ENCODE results near the gene MYBPC2. TPM values are rescaled to one million over a fixed set of nuclear protein-coding genes. Genes with fewer than 3 reads are reported as not detected.

MYBPC2 gene
- polyA plus RNA-seq, 3 donors, result 0.61 to 1.2 (median 0.89) TPM

- no peak for DNase-seq (ENCODE audit: extremely low read depth in 1 of 11, low read depth in 9 of 11, low spot score in 4 of 11)
These were observed 26.4 kb upstream of the MYBPC2 start for GRCh38 chr19:50406156-50406820.

DNA sequence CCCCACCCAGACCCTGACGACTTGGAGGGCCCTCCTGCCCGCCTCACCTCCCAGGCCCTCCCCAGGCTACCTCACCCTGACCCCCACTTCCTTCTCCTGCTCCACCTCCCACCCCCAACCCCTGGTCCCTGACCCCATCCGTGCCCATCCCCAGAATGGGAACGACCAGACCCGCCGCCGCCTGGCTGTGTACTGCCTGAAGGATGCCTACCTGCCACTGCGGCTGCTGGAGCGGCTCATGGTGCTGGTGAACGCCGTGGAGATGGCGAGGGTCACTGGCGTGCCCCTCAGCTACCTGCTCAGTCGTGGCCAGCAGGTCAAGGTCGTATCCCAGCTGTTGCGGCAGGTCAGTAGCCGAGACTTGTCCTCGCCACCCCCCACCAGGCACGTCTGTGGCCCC, 25.9 kb upstream of the MYBPC2 start:
- DNase-seq (ENCODE audit: extremely low read depth in 1 of 11, low read depth in 9 of 11, low spot score in 4 of 11), result no peak

DNA sequence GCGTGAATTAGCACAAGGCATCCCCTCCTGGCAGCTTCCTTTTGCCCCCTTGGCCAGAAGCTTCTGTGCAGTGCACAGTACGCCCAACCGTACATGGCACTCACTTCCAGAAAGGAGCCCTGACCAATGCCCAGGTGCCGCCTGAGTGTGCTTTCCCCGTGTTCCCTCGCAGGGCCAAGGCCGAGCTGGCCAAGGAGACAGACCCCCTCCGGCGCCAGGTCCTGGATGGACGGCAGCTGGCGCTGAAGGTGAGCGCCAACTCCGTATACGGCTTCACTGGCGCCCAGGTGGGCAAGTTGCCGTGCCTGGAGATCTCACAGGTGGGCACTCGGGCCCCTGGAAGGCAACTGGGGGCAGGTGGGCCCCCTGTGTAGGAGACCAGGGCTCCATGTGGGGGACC, 23.3 kb upstream of the MYBPC2 start:
- no peak for DNase-seq (ENCODE audit: extremely low read depth in 1 of 11, low read depth in 9 of 11, low spot score in 4 of 11)

- DNase-seq (ENCODE audit: extremely low read depth in 1 of 11, low read depth in 9 of 11, low spot score in 4 of 11), result no peak
These were observed 22.6 kb upstream of the MYBPC2 start for GRCh38 chr19:50410109-50410508.

GRCh38 chr19:50412419-50412818, 20.3 kb upstream of the MYBPC2 start:
- no peak for DNase-seq (ENCODE audit: extremely low read depth in 1 of 11, low read depth in 9 of 11, low spot score in 4 of 11)

DNA sequence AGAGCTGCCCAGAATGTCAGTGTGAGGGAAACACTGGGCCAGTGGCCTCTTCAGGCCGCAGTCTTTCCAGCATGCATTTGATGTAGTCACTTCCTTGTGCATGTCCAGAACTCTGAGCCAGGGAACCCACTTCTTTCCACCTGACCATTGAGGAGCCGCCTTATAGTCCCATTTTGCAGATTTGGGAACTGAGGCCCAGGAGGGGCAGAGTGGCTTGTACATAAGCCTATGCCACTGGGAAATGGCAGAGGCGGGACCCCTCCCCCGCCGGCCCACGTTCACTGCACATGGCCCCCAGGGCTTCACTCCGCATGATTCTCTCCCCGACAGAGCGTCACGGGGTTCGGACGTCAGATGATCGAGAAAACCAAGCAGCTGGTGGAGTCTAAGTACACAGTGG, 19.6 kb upstream of the MYBPC2 start:
- DNase-seq (ENCODE audit: extremely low read depth in 1 of 11, low read depth in 9 of 11, low spot score in 4 of 11), result no peak

- DNase-seq (ENCODE audit: extremely low read depth in 1 of 11, low read depth in 9 of 11, low spot score in 4 of 11), result no peak
These were observed 19.2 kb upstream of the MYBPC2 start for GRCh38 chr19:50413531-50413930.

- DNase-seq (ENCODE audit: extremely low read depth in 1 of 11, low read depth in 9 of 11, low spot score in 4 of 11), result peak in 6 of 11 donors; percentile 36 to 63 (median 50)
These were observed 17.6 kb upstream of the MYBPC2 start for GRCh38 chr19:50414864-50415660.

- DNase-seq (ENCODE audit: extremely low read depth in 1 of 11, low read depth in 9 of 11, low spot score in 4 of 11), result no peak
These were observed 17.0 kb upstream of the MYBPC2 start for GRCh38 chr19:50415661-50416033.

- DNase-seq (ENCODE audit: extremely low read depth in 1 of 11, low read depth in 9 of 11, low spot score in 4 of 11), result no peak
These were observed 16.4 kb upstream of the MYBPC2 start for GRCh38 chr19:50416034-50416977.

- no peak for DNase-seq (ENCODE audit: extremely low read depth in 1 of 11, low read depth in 9 of 11, low spot score in 4 of 11)
These were observed 15.3 kb upstream of the MYBPC2 start for GRCh38 chr19:50417111-50418081.

DNA sequence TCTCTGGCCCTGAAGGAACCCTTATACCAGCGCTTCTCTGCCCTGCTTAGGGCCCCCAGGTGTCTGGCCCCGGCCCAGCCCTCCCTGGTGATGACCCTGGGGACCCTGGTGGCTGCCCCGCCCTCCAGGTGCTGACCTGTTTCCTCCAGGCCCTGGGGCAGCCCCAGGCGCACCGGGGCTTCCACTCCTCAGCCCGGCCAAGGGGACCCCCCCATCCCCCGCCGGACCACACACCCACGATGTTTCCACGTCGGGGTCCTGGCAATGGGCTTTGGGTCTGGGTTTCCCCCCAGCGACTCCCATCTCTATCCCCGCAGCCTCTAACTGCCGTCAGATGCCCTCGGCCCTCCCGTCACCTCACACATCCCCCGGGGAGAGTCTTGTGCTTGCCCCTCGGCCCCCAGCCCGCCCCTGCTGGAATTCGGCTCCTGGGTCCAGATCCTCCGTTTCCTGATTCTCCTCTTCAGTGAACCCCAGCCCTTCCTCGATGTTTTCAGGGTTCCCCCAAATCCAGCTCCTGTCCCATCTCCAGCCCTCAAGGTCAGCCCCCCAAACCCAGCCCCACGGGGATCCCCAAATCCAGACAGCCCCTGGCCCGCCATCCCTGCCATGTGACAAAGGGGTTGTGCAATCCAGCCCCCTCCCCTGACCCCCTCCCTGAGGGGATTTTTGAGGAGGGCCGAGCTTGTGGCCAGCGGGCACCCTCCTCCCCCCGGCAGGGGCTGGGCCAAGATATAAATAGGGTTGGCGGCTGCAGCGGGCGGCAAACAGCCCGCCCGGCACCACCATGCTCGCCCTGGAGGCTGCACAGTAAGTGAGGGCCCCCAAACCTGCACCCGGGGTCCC, 14.3 kb upstream of the MYBPC2 start, which contains the start of gene SPIB:
TSS of gene SPIB (plus strand) at position 763 of the 846 bp plus-strand sequence. CDS start at position 788, 25 bp downstream.
- no peak for DNase-seq (ENCODE audit: extremely low read depth in 1 of 11, low read depth in 9 of 11, low spot score in 4 of 11)

DNA sequence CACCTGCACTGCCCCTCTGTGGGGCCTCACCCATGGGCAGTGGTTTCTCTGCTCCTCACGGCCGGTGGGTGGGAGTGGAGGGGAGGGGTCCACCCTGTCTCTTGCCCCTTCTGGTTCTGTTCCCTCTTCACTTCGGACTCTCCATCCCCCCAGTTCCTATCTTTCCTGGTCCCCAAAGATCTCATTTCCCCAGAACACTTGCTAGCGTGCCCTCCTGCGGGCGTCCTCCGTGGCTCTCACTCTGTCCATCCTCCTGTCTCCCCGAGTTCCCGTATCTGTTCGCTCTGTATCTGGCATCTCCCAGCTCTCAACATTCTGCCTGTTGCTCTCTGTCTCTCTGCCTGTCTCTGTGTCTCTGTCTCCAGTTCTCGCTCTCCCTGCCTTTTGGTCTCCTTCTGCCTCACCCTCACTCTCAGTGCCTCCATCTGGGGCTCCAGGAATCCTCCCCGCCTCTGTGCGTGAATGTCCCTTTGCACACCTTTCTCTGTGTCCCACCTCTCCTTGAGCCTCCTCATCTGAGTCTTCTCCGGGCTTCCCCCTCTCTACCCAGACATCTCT, 13.6 kb upstream of the MYBPC2 start:
- DNase-seq (ENCODE audit: extremely low read depth in 1 of 11, low read depth in 9 of 11, low spot score in 4 of 11), result no peak

- DNase-seq (ENCODE audit: extremely low read depth in 1 of 11, low read depth in 9 of 11, low spot score in 4 of 11), result no peak
These were observed 13.1 kb upstream of the MYBPC2 start for GRCh38 chr19:50419580-50420035.

GRCh38 chr19:50420127-50420526, 12.6 kb upstream of the MYBPC2 start:
- DNase-seq (ENCODE audit: extremely low read depth in 1 of 11, low read depth in 9 of 11, low spot score in 4 of 11), result no peak

- no peak for DNase-seq (ENCODE audit: extremely low read depth in 1 of 11, low read depth in 9 of 11, low spot score in 4 of 11)
These were observed 11.9 kb upstream of the MYBPC2 start for GRCh38 chr19:50420808-50421207.
